BJ (cell line): ENCODE results near the gene ACSS2. TPM values are rescaled to one million over a fixed set of nuclear protein-coding genes. Genes with fewer than 3 reads are reported as not detected.

ENCODE experiments used
- CTCF ChIA-PET: fragments of 350-600 bp; formaldehyde crosslinking; extraction: SDS; loops from one replicate; lab custom pipeline; 2021; ENCODE audit warnings: antibody characterized with exemption, inconsistent platforms; lab: Yijun Ruan, JAX
- POLR2A ChIA-PET: fragments of 300-600 bp; sonication (Branson Sonifier 250); formaldehyde crosslinking; extraction: SDS; loops from one replicate; lab custom pipeline; 2021; ENCODE audit warnings: antibody characterized with exemption; lab: Charles Lee
- DNase-seq: peaks from one replicate; pipeline ENCODE4 v3.0.0-alpha.2; 2011; ENCODE audit warnings: low read depth
- H3K27me3 ChIP-seq: 2 replicates; pipeline ENCODE4 v1.6.0; 2011; ENCODE audit warnings: low read length; ENCODE audit not compliant: control insufficient read depth, insufficient read depth
- H3K36me3 ChIP-seq: 2 replicates; pipeline ENCODE4 v1.5.1; 2011; ENCODE audit warnings: low read length; ENCODE audit not compliant: control insufficient read depth, insufficient read depth
- H3K4me3 ChIP-seq: 2 replicates; pipeline ENCODE4 v1.5.1; 2011; ENCODE audit warnings: low read depth, mild to moderate bottlenecking, control low read depth, low read length
- CTCF ChIP-seq: IDR thresholded peaks from 2 replicates; pipeline ENCODE4 v1.5.1; 2011; ENCODE audit warnings: low read depth, mild to moderate bottlenecking, control low read depth, inconsistent platforms, low read length, moderate library complexity; ENCODE audit not compliant: insufficient read depth
- polyA plus RNA-seq: library from polyadenylated mRNA; depleted of rRNA; stranded (reverse); fragments of >200 nt; gene quantifications from 2 replicates; pipeline ENCODE4 v1.2.3, GENCODE V29; 2011

Gene ACSS2
- polyA plus RNA-seq, 1 experiment = 32.1 TPM

- peaks cover 13% of the 10 kb centered on the region; the same call in 1 of the 2 replicates for H3K36me3 ChIP-seq
- peak; percentile 61 for DNase-seq
- no peaks in the 10 kb centered on the region for H3K27me3 ChIP-seq
- ChIA-PET CTCF (interaction anchor here (0.7 to 0.8 kb wide), 3 partner anchors 15 to 199 kb away, joined by 3 to 4 read pairs (median 3); no protein-coding TSS in a partner anchor), POLR2A (interaction anchor here (0.5 kb wide), 1 partner anchor 52 kb away, joined by 3 read pairs; no protein-coding TSS in a partner anchor)
- TF ChIP-seq CTCF = no peak
- no peak overlapping the region for H3K4me3 ChIP-seq
Measured at GRCh38 chr20:34927736-34928135, 51.3 kb downstream of the ACSS2 start.

- no peak for DNase-seq
- Histone ChIP-seq H3K27me3 (no peaks in the 10 kb centered on the region), H3K36me3 (peaks cover 15% of the 10 kb centered on the region; the same call in 1 of the 2 replicates), H3K4me3 (no peak overlapping the region)
- ChIA-PET POLR2A (interaction anchor here (0.5 kb wide), 1 partner anchor 52 kb away, joined by 3 read pairs; no protein-coding TSS in a partner anchor), CTCF (interaction anchor here (0.7 to 0.8 kb wide), 3 partner anchors 13 to 54 kb away, joined by 3 to 4 read pairs (median 3); no protein-coding TSS in a partner anchor)
- TF ChIP-seq CTCF = no peak
Measured at GRCh38 chr20:34928411-34928810, 52.0 kb downstream of the ACSS2 start.

GRCh38 chr20:34931771-34932170, 55.4 kb downstream of the ACSS2 start:
- H3K36me3 ChIP-seq = peaks cover 16% of the 10 kb centered on the region
- no peak overlapping the region for H3K4me3 ChIP-seq
- no peaks in the 10 kb centered on the region for H3K27me3 ChIP-seq
- POLR2A ChIA-PET = no interaction called here
- no peak for TF ChIP-seq CTCF
- no peak for DNase-seq
- CTCF ChIA-PET = interaction anchor here (1.1 kb wide), 1 partner anchor 12 kb away, joined by 4 read pairs; no protein-coding TSS in a partner anchor

- no peak for DNase-seq
- H3K4me3 ChIP-seq = no peak overlapping the region
- POLR2A ChIA-PET = no interaction called here
- no peak for TF ChIP-seq CTCF
- CTCF ChIA-PET = no interaction called here
- H3K27me3 ChIP-seq = no peaks in the 10 kb centered on the region
- peaks cover 11% of the 10 kb centered on the region for H3K36me3 ChIP-seq
Measured at GRCh38 chr20:34938466-34939163, 62.2 kb downstream of the ACSS2 start.

- no peak for DNase-seq
- POLR2A ChIA-PET = no interaction called here
- CTCF ChIA-PET = no interaction called here
- H3K4me3 ChIP-seq = no peak overlapping the region
- TF ChIP-seq CTCF = no peak
- H3K36me3 ChIP-seq = peaks cover 13% of the 10 kb centered on the region
- H3K27me3 ChIP-seq = no peaks in the 10 kb centered on the region
Measured at GRCh38 chr20:34940081-34940481, 63.7 kb downstream of the ACSS2 start.
